Posterior cingulate gyrus (tissue), 11 donors: ENCODE data around the gene TM4SF20.

Experiments
- DNase-seq, 10 donors: peaks; one replicate each; pipeline versions ENCODE4 v3.0.0 to v3.0.0-alpha.2; 2020 to 2021; ENCODE audit warnings: mixed read lengths in 3 of 10
- intact Hi-C: fragments of 100-400 bp; cut with DNase I; formaldehyde crosslinking; loops from one replicate; pipeline ENCODE4 v1.15.1; 2023

The TM4SF20 gene

GRCh38 chr2:227379095-227379494 lies at the start of gene TM4SF20:
Gene TM4SF20 (minus strand): TSS chr2:227379306. CDS start chr2:227379268, 38 bp downstream.
- intact Hi-C loops, result no loop called here
- no peak for DNase-seq

- no peak for DNase-seq
- intact Hi-C loops, result no loop called here
These were observed 49.7 kb upstream of the TM4SF20 start for GRCh38 chr2:227428731-227429285.

GRCh38 chr2:227423656-227424499 lies 44.8 kb upstream of the TM4SF20 start:
- peak in 2 of 10 donors; percentile 14 to 84 for DNase-seq
- intact Hi-C loops, result no loop called here

GRCh38 chr2:227420087-227421052 lies 41.3 kb upstream of the TM4SF20 start:
- no peak for DNase-seq
- intact Hi-C loops, result no loop called here

- intact Hi-C loops, result no loop called here
- DNase-seq, result no peak
These were observed 37.6 kb upstream of the TM4SF20 start for GRCh38 chr2:227416701-227417100.

- intact Hi-C loops, result no loop called here
- DNase-seq, result no peak
These were observed 36.7 kb upstream of the TM4SF20 start for GRCh38 chr2:227415538-227416424.

GRCh38 chr2:227414846-227415245 lies 35.7 kb upstream of the TM4SF20 start:
- intact Hi-C loops, result no loop called here
- DNase-seq, result no peak

GRCh38 chr2:227413371-227413770 lies 34.3 kb upstream of the TM4SF20 start:
- intact Hi-C loops, result no loop called here
- no peak for DNase-seq

GRCh38 chr2:227412877-227413276 lies 33.8 kb upstream of the TM4SF20 start:
- intact Hi-C loops, result no loop called here
- no peak for DNase-seq

GRCh38 chr2:227411990-227412350 lies 32.9 kb upstream of the TM4SF20 start:
- intact Hi-C loops, result no loop called here
- no peak for DNase-seq

- no peak for DNase-seq
- intact Hi-C loops, result no loop called here
These were observed 32.3 kb upstream of the TM4SF20 start for GRCh38 chr2:227411320-227411989.

GRCh38 chr2:227410191-227410590 lies 31.1 kb upstream of the TM4SF20 start:
- DNase-seq, result no peak
- intact Hi-C loops, result no loop called here

- peak in 2 of 10 donors; percentile 44 to 81 for DNase-seq
- intact Hi-C loops, result loop anchor here (2.0 kb wide), 2 partner anchors 65 to 359 kb away; partner anchors contain the start of gene AGFG1
These were observed 28.6 kb upstream of the TM4SF20 start for GRCh38 chr2:227407591-227408151.

- peak in 6 of 10 donors; percentile 37 to 90 (median 43) for DNase-seq
- intact Hi-C loops, result loop anchor here (2.0 kb wide), 2 partner anchors 66 to 360 kb away; partner anchors contain the start of gene AGFG1
These were observed 27.3 kb upstream of the TM4SF20 start for GRCh38 chr2:227406177-227407031.

GRCh38 chr2:227404585-227405271 lies 25.6 kb upstream of the TM4SF20 start:
- intact Hi-C loops, result no loop called here
- DNase-seq, result no peak

- no peak for DNase-seq
- intact Hi-C loops, result no loop called here
These were observed 23.9 kb upstream of the TM4SF20 start for GRCh38 chr2:227402959-227403358.

- no peak for DNase-seq
- intact Hi-C loops, result no loop called here
These were observed 23.2 kb upstream of the TM4SF20 start for GRCh38 chr2:227402321-227402720.
